ENCODE measurements around the gene LIN9. TPM values are rescaled to one million over a fixed set of nuclear protein-coding genes. Genes with fewer than 3 reads are reported as not detected.

LIN9 gene
- total RNA-seq, 2 experiments from 2014 or later = 1.3 to 1.5 TPM

GRCh38 chr1:226223157-226223785, 85.7 kb downstream of the LIN9 start, which contains the start of gene MIXL1:
TSS of gene MIXL1 (plus strand) at chr1:226223664. CDS start at chr1:226223682, 18 bp downstream.
- POLR2A ChIA-PET = no interaction called here

GRCh38 chr1:226222686-226223085, 86.3 kb downstream of the LIN9 start:
- ATAC-seq (ENCODE audit: poor library complexity) (no peak), DNase-seq (no peak)
- Histone ChIP-seq H3K27ac (ENCODE audit: low read depth in 1 of 2, low read length in 2 of 2) (no peak overlapping the region), H3K27me3 (ENCODE audit: control insufficient read depth in 1 of 2, insufficient read depth in 2 of 2, low read length in 2 of 2) (peaks cover 22 to 29% of the 10 kb centered on the region in 2 experiments), H3K4me3 (ENCODE audit: low read length) (no peak overlapping the region), H3K4me1 (ENCODE audit: insufficient read depth, low read length) (peaks cover 11% of the 10 kb centered on the region), H3K9me3 (ENCODE audit: control insufficient read depth in 1 of 2, insufficient read depth in 1 of 2, low read length in 2 of 2) (peaks cover 0 to 4% of the 10 kb centered on the region in 2 experiments), H3K36me3 (ENCODE audit: insufficient read depth, low read length) (no peaks in the 10 kb centered on the region)
- Mint-ChIP-seq H3K36me3 (ENCODE audit: low read depth) (no peaks in the 10 kb centered on the region), H3K4me1 (ENCODE audit: low read depth) (no peaks in the 10 kb centered on the region), H3K9me3 (no peaks in the 10 kb centered on the region), H3K27me3 (peaks cover 52% of the 10 kb centered on the region), H3K4me3 (peak overlapping the region; percentile 2), H3K27ac (no peak overlapping the region)
- intact Hi-C loops (cut with DNase I, micrococcal nuclease) = no loop called here
- ChIA-PET CTCF (no interaction called here), POLR2A (no interaction called here)
- TF ChIP-seq CTCF (IDR thresholded peaks at IDR 0.05) = no peak

More at GRCh38 chr1:226223157-226223785, 85.7 kb downstream of the LIN9 start, which contains the start of gene MIXL1:
- peak; percentile 21 for ATAC-seq (ENCODE audit: poor library complexity)
- Histone ChIP-seq H3K27me3 (ENCODE audit: control insufficient read depth in 1 of 2, insufficient read depth in 2 of 2, low read length in 2 of 2) (peaks cover 22 to 29% of the 10 kb centered on the region in 2 experiments), H3K9me3 (ENCODE audit: control insufficient read depth in 1 of 2, insufficient read depth in 1 of 2, low read length in 2 of 2) (peaks cover 0 to 4% of the 10 kb centered on the region in 2 experiments), H3K4me3 (ENCODE audit: low read length) (peak within 1 kb of the TSS; percentile 38), H3K36me3 (ENCODE audit: insufficient read depth, low read length) (no peaks in the 10 kb centered on the region), H3K4me1 (ENCODE audit: insufficient read depth, low read length) (peaks cover 11% of the 10 kb centered on the region), H3K27ac (ENCODE audit: low read depth in 1 of 2, low read length in 2 of 2) (no peak within 1 kb of the TSS)
- DNase-seq = no peak
- peaks cover 52% of the 10 kb centered on the region for H3K27me3 Mint-ChIP-seq
- TF ChIP-seq CTCF (IDR thresholded peaks at IDR 0.05) = no peak
- H3K36me3 Mint-ChIP-seq (ENCODE audit: low read depth) = no peaks in the 10 kb centered on the region
- no peaks in the 10 kb centered on the region for H3K4me1 Mint-ChIP-seq (ENCODE audit: low read depth)
- CTCF ChIA-PET = no interaction called here
- intact Hi-C loops (cut with DNase I, micrococcal nuclease) = no loop called here
- no peak within 1 kb of the TSS for H3K27ac Mint-ChIP-seq
- H3K4me3 Mint-ChIP-seq = peak within 1 kb of the TSS; percentile 82
- H3K9me3 Mint-ChIP-seq = no peaks in the 10 kb centered on the region

GRCh38 chr1:226220473-226221189, 88.3 kb downstream of the LIN9 start:
- H3K4me1 Mint-ChIP-seq (ENCODE audit: low read depth) = no peaks in the 10 kb centered on the region

More at GRCh38 chr1:226220473-226221189, 88.3 kb downstream of the LIN9 start:
- POLR2A ChIA-PET = no interaction called here
- no peak overlapping the region for H3K4me3 Mint-ChIP-seq
- H3K36me3 Mint-ChIP-seq (ENCODE audit: low read depth) = no peaks in the 10 kb centered on the region
- no peak overlapping the region for H3K4me3 ChIP-seq (ENCODE audit: low read length)
- peaks cover 40% of the 10 kb centered on the region for H3K27me3 Mint-ChIP-seq
- no peaks in the 10 kb centered on the region for H3K9me3 Mint-ChIP-seq
- DNase-seq (no peak), ATAC-seq (ENCODE audit: poor library complexity) (no peak)
- H3K27me3 ChIP-seq (ENCODE audit: control insufficient read depth in 1 of 2, insufficient read depth in 2 of 2, low read length in 2 of 2) = peaks cover 22 to 27% of the 10 kb centered on the region in 2 experiments
- no peak for TF ChIP-seq CTCF (IDR thresholded peaks at IDR 0.05)
- no peaks in the 10 kb centered on the region for H3K36me3 ChIP-seq (ENCODE audit: insufficient read depth, low read length)
- peaks cover 11% of the 10 kb centered on the region for H3K4me1 ChIP-seq (ENCODE audit: insufficient read depth, low read length)
- peaks cover 0 to 4% of the 10 kb centered on the region in 2 experiments for H3K9me3 ChIP-seq (ENCODE audit: control insufficient read depth in 1 of 2, insufficient read depth in 1 of 2, low read length in 2 of 2)
- H3K27ac Mint-ChIP-seq = no peak overlapping the region
- CTCF ChIA-PET = no interaction called here
- intact Hi-C loops (cut with DNase I, micrococcal nuclease) = no loop called here
- H3K27ac ChIP-seq (ENCODE audit: low read depth in 1 of 2, low read length in 2 of 2) = no peak overlapping the region

Measured in CD4-positive, alpha-beta T cell (primary cell).